Urinary bladder (tissue), 4 donors: ENCODE measurements around the gene SLC38A9. TPM values are rescaled to one million over a fixed set of nuclear protein-coding genes. Genes with fewer than 3 reads are reported as not detected.
"Not testable (repeated sequence)": the region's sequence is repeated elsewhere in the genome, so short reads cannot be mapped to it uniquely, and the experiment has no call there.

Experiments used
- DNase-seq: peaks from one replicate; pipeline ENCODE4 v3.0.0-alpha.2; 2015; ENCODE audit errors: extremely low spot score
- H3K27ac ChIP-seq: one replicate; pipeline ENCODE4 v1.5.1; 2013; ENCODE audit warnings: low read depth, mild to moderate bottlenecking, moderate library complexity
- H3K36me3 ChIP-seq: one replicate; pipeline ENCODE4 v1.6.1; 2013; ENCODE audit warnings: mild to moderate bottlenecking, moderate library complexity; ENCODE audit not compliant: insufficient read depth
- H3K4me1 ChIP-seq: one replicate; pipeline ENCODE4 v1.6.1; 2013; ENCODE audit warnings: mild to moderate bottlenecking, moderate library complexity; ENCODE audit not compliant: insufficient read depth
- H3K4me3 ChIP-seq: one replicate; pipeline ENCODE4 v1.5.1; 2013; ENCODE audit warnings: low read depth, low read length
- WGBS: extraction: QIAGEN DNeasy Blood & Tissue Kit; methylation state at CpG from one replicate; pipeline ENCODE4 v1.1.7; 2013; 5-methylcytosine and 5-hydroxymethylcytosine counted together
- polyA plus RNA-seq: library from polyadenylated mRNA; stranded (reverse); fragments of 200-250 nt; gene quantifications from one replicate; pipeline ENCODE4 v1.2.3, GENCODE V29; 2013
- total RNA-seq: library from RNA; depleted of rRNA; stranded (reverse); fragments of >200 nt; gene quantifications from one replicate; pipeline ENCODE4 v1.2.3, GENCODE V29; 2014
- donor health status: healthy with polysubstance abuse.
- donor health status: healthy.

Gene SLC38A9
- total RNA-seq (107 TPM), polyA plus RNA-seq (8.6 TPM)

GRCh38 chr5:55712023-55712859, at the start of gene SLC38A9:
Gene SLC38A9 (minus strand): TSS chr5:55712324. CDS start chr5:55697958, 14,366 bp downstream.
- Histone ChIP-seq H3K4me1 (no peaks in the 10 kb centered on the region), H3K27ac (no peak within 1 kb of the TSS), H3K36me3 (no peaks in the 10 kb centered on the region), H3K4me3 (peak within 1 kb of the TSS; percentile 57)
- WGBS, result under 1% methylated on average over 55 of the region's 55 CpGs
- DNase-seq, result peak; percentile 87

- DNase-seq, H3K4me1 ChIP-seq, H3K4me3 ChIP-seq, H3K36me3 ChIP-seq, H3K27ac ChIP-seq: not testable (repeated sequence)
- WGBS, result 90% methylated on average over 7 of the region's 7 CpGs
These were observed 49.6 kb upstream of the SLC38A9 start for GRCh38 chr5:55761721-55762120.

- Histone ChIP-seq H3K36me3 (no peaks in the 10 kb centered on the region), H3K27ac (no peak overlapping the region), H3K4me1 (no peaks in the 10 kb centered on the region), H3K4me3 (no peak overlapping the region)
- DNase-seq, result no peak
- WGBS, result 74% methylated on average over 2 of the region's 2 CpGs
These were observed 46.6 kb upstream of the SLC38A9 start for GRCh38 chr5:55758714-55759113.

- Histone ChIP-seq H3K27ac (no peak overlapping the region), H3K4me3 (no peak overlapping the region), H3K36me3 (no peaks in the 10 kb centered on the region), H3K4me1 (no peaks in the 10 kb centered on the region)
- WGBS, result 86% methylated on average over 1 of the region's 1 CpG
- no peak for DNase-seq
These were observed 46.1 kb upstream of the SLC38A9 start for GRCh38 chr5:55758231-55758630.

- Histone ChIP-seq H3K27ac (no peak overlapping the region), H3K4me1 (no peaks in the 10 kb centered on the region), H3K4me3 (no peak overlapping the region), H3K36me3 (no peaks in the 10 kb centered on the region)
- 74% methylated on average over 3 of the region's 3 CpGs for WGBS
- DNase-seq, result no peak
These were observed 38.4 kb upstream of the SLC38A9 start for GRCh38 chr5:55750499-55750898.

GRCh38 chr5:55750063-55750462, 37.9 kb upstream of the SLC38A9 start:
- no peak for DNase-seq
- H3K4me1 ChIP-seq, result no peaks in the 10 kb centered on the region
- 61% methylated on average over 3 of the region's 3 CpGs for WGBS
- no peak overlapping the region for H3K4me3 ChIP-seq
- no peaks in the 10 kb centered on the region for H3K36me3 ChIP-seq
- H3K27ac ChIP-seq, result no peak overlapping the region

- WGBS, result 49% methylated on average over 2 of the region's 2 CpGs
- peak; percentile 8 for DNase-seq
- H3K4me3 ChIP-seq, result no peak overlapping the region
- H3K36me3 ChIP-seq, result no peaks in the 10 kb centered on the region
- no peak overlapping the region for H3K27ac ChIP-seq
- H3K4me1 ChIP-seq, result no peaks in the 10 kb centered on the region
These were observed 37.3 kb upstream of the SLC38A9 start for GRCh38 chr5:55749387-55749786.

- 69% methylated on average over 2 of the region's 2 CpGs for WGBS
- no peak overlapping the region for H3K27ac ChIP-seq
- DNase-seq, result no peak
- H3K4me1 ChIP-seq, result no peaks in the 10 kb centered on the region
- H3K4me3 ChIP-seq, result no peak overlapping the region
- no peaks in the 10 kb centered on the region for H3K36me3 ChIP-seq
These were observed 35.7 kb upstream of the SLC38A9 start for GRCh38 chr5:55747778-55748318.

GRCh38 chr5:55742778-55743177, 30.7 kb upstream of the SLC38A9 start:
- no peak overlapping the region for H3K27ac ChIP-seq
- 97% methylated on average over 3 of the region's 3 CpGs for WGBS
- DNase-seq, result no peak

GRCh38 chr5:55737793-55738192, 25.7 kb upstream of the SLC38A9 start, which contains the start of gene DDX4:
Gene DDX4 (plus strand): TSS chr5:55738061. CDS start chr5:55738964, 903 bp downstream.
- H3K36me3 ChIP-seq, result no peaks in the 10 kb centered on the region
- WGBS, result 95% methylated on average over 31 of the region's 31 CpGs
- H3K27ac ChIP-seq, result no peak within 1 kb of the TSS
- no peak within 1 kb of the TSS for H3K4me3 ChIP-seq
- DNase-seq, result no peak
- H3K4me1 ChIP-seq, result no peaks in the 10 kb centered on the region

More at GRCh38 chr5:55742778-55743177, 30.7 kb upstream of the SLC38A9 start:
- Histone ChIP-seq H3K4me1 (no peaks in the 10 kb centered on the region), H3K4me3 (no peak overlapping the region), H3K36me3 (no peaks in the 10 kb centered on the region)

- H3K27ac ChIP-seq, result no peak overlapping the region
- no peak for DNase-seq
- no peaks in the 10 kb centered on the region for H3K36me3 ChIP-seq
- 58% methylated on average over 1 of the region's 1 CpG for WGBS
- no peak overlapping the region for H3K4me3 ChIP-seq
- no peaks in the 10 kb centered on the region for H3K4me1 ChIP-seq
These were observed 22.5 kb upstream of the SLC38A9 start for GRCh38 chr5:55734658-55735057.

- no peaks in the 10 kb centered on the region for H3K36me3 ChIP-seq
- no peak overlapping the region for H3K4me3 ChIP-seq
- no peaks in the 10 kb centered on the region for H3K4me1 ChIP-seq
- no peak overlapping the region for H3K27ac ChIP-seq
- DNase-seq, result no peak
These were observed 20.5 kb upstream of the SLC38A9 start for GRCh38 chr5:55732585-55732984.

- no peak overlapping the region for H3K27ac ChIP-seq
- 68% methylated on average over 3 of the region's 3 CpGs for WGBS
- no peak overlapping the region for H3K4me3 ChIP-seq
These were observed 19.7 kb upstream of the SLC38A9 start for GRCh38 chr5:55731848-55732247.

GRCh38 chr5:55724281-55724680, 12.2 kb upstream of the SLC38A9 start:
- no peaks in the 10 kb centered on the region for H3K36me3 ChIP-seq
- 84% methylated on average over 4 of the region's 4 CpGs for WGBS
- no peak for DNase-seq

More at GRCh38 chr5:55731848-55732247, 19.7 kb upstream of the SLC38A9 start:
- Histone ChIP-seq H3K4me1 (no peaks in the 10 kb centered on the region), H3K36me3 (no peaks in the 10 kb centered on the region)
- DNase-seq, result no peak

More at GRCh38 chr5:55724281-55724680, 12.2 kb upstream of the SLC38A9 start:
- Histone ChIP-seq H3K27ac (no peak overlapping the region), H3K4me3 (no peak overlapping the region), H3K4me1 (no peaks in the 10 kb centered on the region)
